IMR-90 (cell line): ENCODE data around the gene CSDE1.

Experiments
- BHLHE40 ChIP-seq: fragments of 150-350 bp; IDR thresholded peaks from 2 replicates; pipeline ENCODE4 v1.6.1; 2016; ENCODE audit warnings: mild to moderate bottlenecking, low read depth, low read length
- CEBPB ChIP-seq: IDR thresholded peaks from 2 replicates; pipeline ENCODE4 v1.6.1; 2012; ENCODE audit warnings: low read depth, low read length, improper control_type of control experiment
- CTCF ChIP-seq: conservative IDR thresholded peaks from 2 replicates; pipeline ENCODE4 v1.5.1; 2012; ENCODE audit warnings: mild to moderate bottlenecking, low read depth, low read length, improper control_type of control experiment
- ELK1 ChIP-seq: fragments of 150-350 bp; IDR thresholded peaks from 2 replicates; pipeline ENCODE4 v1.6.1; 2016; ENCODE audit warnings: low read depth, mild to moderate bottlenecking, low read length, moderate library complexity, borderline replicate concordance
- FOS ChIP-seq: fragments of 150-350 bp; IDR thresholded peaks from 2 replicates; pipeline ENCODE4 v1.6.1; 2016; ENCODE audit warnings: low read depth, low read length
- MAZ ChIP-seq: IDR thresholded peaks from 2 replicates; pipeline ENCODE4 v1.6.1; 2012; ENCODE audit warnings: low read depth, mild to moderate bottlenecking, low read length, improper control_type of control experiment, moderate library complexity, borderline replicate concordance
- MXI1 ChIP-seq: IDR thresholded peaks from 2 replicates; pipeline ENCODE4 v1.6.1; 2012; ENCODE audit warnings: low read depth, mild to moderate bottlenecking, low read length, moderate library complexity, borderline replicate concordance
- NFE2L2 ChIP-seq: fragments of 150-350 bp; IDR thresholded peaks from 2 replicates; pipeline ENCODE4 v1.6.1; 2016; ENCODE audit warnings: low read depth, mild to moderate bottlenecking, low read length
- POLR2A ChIP-seq: IDR thresholded peaks from 2 replicates; pipeline ENCODE4 v1.6.1; 2012; ENCODE audit warnings: mild to moderate bottlenecking, low read depth, low read length
- RAD21 ChIP-seq: IDR thresholded peaks from 2 replicates; pipeline ENCODE4 v1.6.1; 2012; ENCODE audit warnings: low read length, improper control_type of control experiment
- RCOR1 ChIP-seq: IDR thresholded peaks from 2 replicates; pipeline ENCODE4 v1.6.1; 2012; ENCODE audit warnings: mild to moderate bottlenecking, low read length, improper control_type of control experiment; ENCODE audit not compliant: insufficient replicate concordance
- RFX5 ChIP-seq: IDR thresholded peaks from 2 replicates; pipeline ENCODE4 v1.8.0; 2012; ENCODE audit warnings: low read depth, mild to moderate bottlenecking, low read length, moderate library complexity
- SMC3 ChIP-seq: fragments of 150-350 bp; IDR thresholded peaks from 2 replicates; pipeline ENCODE4 v1.6.1; 2016; ENCODE audit warnings: low read depth, mild to moderate bottlenecking, antibody characterized with exemption, low read length, moderate library complexity
- USF2 ChIP-seq: fragments of 150-350 bp; IDR thresholded peaks from 2 replicates; pipeline ENCODE4 v1.6.1; 2017; ENCODE audit warnings: mild to moderate bottlenecking, antibody characterized with exemption, low read length, low read depth

GRCh38 chr1:114718661-114719423 lies 38.9 kb downstream of the CSDE1 start:
- TF ChIP-seq RFX5 (no peak), USF2 (no peak), CTCF (no peak), POLR2A (no peak), MXI1 (no peak), RAD21 (no peak), CEBPB (no peak), BHLHE40 (no peak), SMC3 (no peak), ELK1 (no peak), NFE2L2 (no peak), MAZ (no peak), FOS (no peak), RCOR1 (no peak)
